HCT116 (cell line): ENCODE results near the gene EPHB3. TPM values are rescaled to one million over a fixed set of nuclear protein-coding genes. Genes with fewer than 3 reads are reported as not detected.

Experiments
- ATAC-seq: fragments of 200-7000 bp; cut with Tn5 transposase; 2 replicates; pipeline ENCODE4 v1.9.1; 2020; ENCODE audit warnings: mild to moderate bottlenecking, moderate library complexity
- BruUV-seq: library from RNA; stranded (reverse); fragments of 400-500 nt; replicated peaks from 2 replicates; lab custom pipeline; 2021; lab: Mats Ljungman, UMichigan
- CTCF ChIA-PET: fragments of 300-600 bp; sonication (Branson Sonifier 250); formaldehyde crosslinking; loops from one replicate; lab custom pipeline; 2021; ENCODE audit warnings: antibody characterized with exemption; lab: Charles Lee
- POLR2A ChIA-PET: fragments of 300-600, 350-600 bp; sonication (Branson Sonifier 250); formaldehyde crosslinking; loops from one replicate; lab custom pipeline; 2021; ENCODE audit warnings: antibody characterized with exemption; lab: Charles Lee
- RAD21 ChIA-PET, 2 experiments: fragments of 300-600 bp; sonication (Branson Sonifier 250); formaldehyde crosslinking; loops; one replicate each; lab custom pipeline; 2023; ENCODE audit warnings: low total read pairs in 2 of 2; ENCODE audit not compliant: uncharacterized antibody in 2 of 2, unreplicated experiment in 2 of 2, low non-redundant PET in 1 of 2; lab: Charles Lee
- DNase-seq: peaks from one replicate; pipeline ENCODE4 v3.0.0-alpha.2; 2010; ENCODE audit warnings: low read depth, low spot score
- H2AFZ ChIP-seq: fragments of 200-600 bp; shearing (Covaris generic), sonication (generic); 2 replicates; pipeline ENCODE4 v1.6.1; 2017; ENCODE audit warnings: low read depth, mixed run types, mixed read lengths, antibody characterized with exemption, low read length; ENCODE audit not compliant: poor library complexity, severe bottlenecking
- H3K27ac ChIP-seq: 2 replicates; pipeline ENCODE4 v1.5.1; 2012; ENCODE audit warnings: low read depth, low read length
- H3K27me3 ChIP-seq: fragments of 200-600 bp; sonication (generic); 2 replicates; pipeline ENCODE4 v1.6.1; 2016; ENCODE audit warnings: mixed run types, low read length, mixed read lengths; ENCODE audit not compliant: insufficient read depth
- H3K36me3 ChIP-seq, 2 experiments: fragments of 200-500 bp in 1 of 2; fragments of 200-600 bp in 1 of 2; sonication (Bioruptor generic) in 1 of 2; sonication (generic) in 1 of 2; 2 replicates each; pipeline versions ENCODE4 v1.5.1 to v1.6.1; 2014 to 2016; ENCODE audit warnings: low read length in 2 of 2, inconsistent platforms in 1 of 2, mixed read lengths in 1 of 2, mixed run types in 1 of 2; ENCODE audit not compliant: insufficient read depth in 2 of 2, control insufficient read depth in 1 of 2
- H3K4me1 ChIP-seq, 2 experiments: fragments of 200-600 bp in 1 of 2; sonication (generic) in 1 of 2; 2 replicates each; pipeline versions ENCODE4 v1.5.1 to v1.6.1; 2012 to 2017; ENCODE audit warnings: low read length in 2 of 2, inconsistent platforms in 1 of 2, mild to moderate bottlenecking in 1 of 2, mixed read lengths in 1 of 2, mixed run types in 1 of 2, moderate library complexity in 1 of 2; ENCODE audit not compliant: insufficient read depth in 2 of 2, control insufficient read depth in 1 of 2
- H3K4me2 ChIP-seq: fragments of 200-600 bp; sonication (generic); 2 replicates; pipeline ENCODE4 v1.6.1; 2017; ENCODE audit warnings: mixed run types, low read length, mixed read lengths
- H3K4me3 ChIP-seq, 2 experiments: fragments of 200-600 bp in 1 of 2; sonication (generic) in 1 of 2; replicated peaks in 1 of 2; 2 replicates each; pipeline ENCODE4 v1.5.1; 2011 to 2016; ENCODE audit warnings: low read length in 2 of 2, control low read depth in 1 of 2, low read depth in 1 of 2, mild to moderate bottlenecking in 1 of 2, mixed read lengths in 1 of 2, mixed run types in 1 of 2
- H3K79me2 ChIP-seq: fragments of 200-600 bp; sonication (generic); 2 replicates; pipeline ENCODE4 v1.6.1; 2017; ENCODE audit warnings: mild to moderate bottlenecking, mixed run types, low read length, moderate library complexity, mixed read lengths; ENCODE audit not compliant: insufficient read depth
- H3K9ac ChIP-seq: fragments of 200-600 bp; sonication (generic); 2 replicates; pipeline ENCODE4 v1.6.1; 2016; ENCODE audit warnings: low read length, mixed read lengths
- H3K9me2 ChIP-seq: fragments of 200-600 bp; sonication (generic), shearing (Covaris generic); 2 replicates; pipeline ENCODE4 v1.6.1; 2017; ENCODE audit warnings: mixed run types, mild to moderate bottlenecking, moderate library complexity; ENCODE audit not compliant: insufficient read depth
- H3K9me3 ChIP-seq, 2 experiments: fragments of 200-500 bp in 1 of 2; fragments of 200-600 bp in 1 of 2; sonication (Bioruptor generic) in 1 of 2; sonication (generic) in 1 of 2; 2 replicates each; pipeline ENCODE4 v1.6.1; 2014 to 2017; ENCODE audit warnings: low read length in 2 of 2, mixed read lengths in 2 of 2, inconsistent platforms in 1 of 2, low read depth in 1 of 2, mild to moderate bottlenecking in 1 of 2, mixed run types in 1 of 2, moderate library complexity in 1 of 2; ENCODE audit not compliant: control insufficient read depth in 1 of 2, insufficient read depth in 1 of 2
- H4K20me1 ChIP-seq: fragments of 200-600 bp; sonication (generic), shearing (Covaris generic); 2 replicates; pipeline ENCODE4 v1.6.1; 2017; ENCODE audit warnings: mixed run types, mild to moderate bottlenecking, moderate library complexity; ENCODE audit not compliant: insufficient read depth
- ATF3 ChIP-seq: IDR thresholded peaks from 2 replicates; pipeline ENCODE4 v1.6.1; 2012
- CEBPB ChIP-seq: IDR thresholded peaks from 2 replicates; pipeline ENCODE4 v1.6.1; 2012; ENCODE audit warnings: low read depth
- ELF1 ChIP-seq: IDR thresholded peaks from 2 replicates; pipeline ENCODE4 v1.6.1; 2012; ENCODE audit warnings: low read depth, borderline replicate concordance
- EZH2 ChIP-seq: fragments of 200-600 bp; sonication (generic); IDR thresholded peaks from 2 replicates; pipeline ENCODE4 v1.6.1; 2017; ENCODE audit warnings: antibody characterized with exemption, mixed run types
- JUND ChIP-seq: IDR thresholded peaks from 2 replicates; pipeline ENCODE4 v1.6.1; 2012
- REST ChIP-seq: IDR thresholded peaks from 2 replicates; pipeline ENCODE4 v1.6.1; 2012; ENCODE audit warnings: low read depth
- SIN3A ChIP-seq: IDR thresholded peaks from 2 replicates; pipeline ENCODE4 v1.6.1; 2012; ENCODE audit warnings: low read depth
- SP1 ChIP-seq: IDR thresholded peaks from 2 replicates; pipeline ENCODE4 v1.6.1; 2012; ENCODE audit warnings: low read depth
- SRF ChIP-seq: IDR thresholded peaks from 2 replicates; pipeline ENCODE4 v1.6.1; 2012; ENCODE audit warnings: low read depth
- TCF7L2 ChIP-seq: IDR thresholded peaks from 2 replicates; pipeline ENCODE4 v1.7.0; 2011; ENCODE audit warnings: borderline replicate concordance, inconsistent platforms; ENCODE audit not compliant: insufficient read depth, insufficient read length; ENCODE audit errors: extremely low read depth
- YY1 ChIP-seq: IDR thresholded peaks from 2 replicates; pipeline ENCODE4 v1.6.1; 2011; ENCODE audit warnings: low read length, low read depth, moderate library complexity, mild to moderate bottlenecking; ENCODE audit not compliant: insufficient replicate concordance; ENCODE audit errors: extremely low read depth
- ZNF274 ChIP-seq: fragments of 200-500 bp; sonication (Bioruptor generic); IDR thresholded peaks from 2 replicates; pipeline ENCODE4 v1.6.1; 2014; ENCODE audit warnings: mild to moderate bottlenecking, low read depth, low read length, inconsistent platforms
- intact Hi-C: fragments of 100-400 bp; cut with micrococcal nuclease; formaldehyde crosslinking; loops from 2 replicates; pipeline ENCODE4 v1.10.0; 2022
- total RNA-seq: library from RNA; stranded (reverse); gene quantifications from one replicate; pipeline ENCODE4 v1.2.1, GENCODE V29; 2021; ENCODE audit not compliant: unreplicated experiment
- TF ChIP-seq, protein P1 (sequence below), 3 experiments: fragments of 200-600 bp in 1 of 3; sonication (generic) in 1 of 3; IDR thresholded peaks in 2 of 3; conservative IDR thresholded peaks in 1 of 3; 2 replicates each; pipeline ENCODE4 v1.5.1; 2012 to 2017; ENCODE audit warnings: low read depth in 2 of 3, low read length in 2 of 3, antibody characterized with exemption in 1 of 3, borderline replicate concordance in 1 of 3, control low read depth in 1 of 3, mild to moderate bottlenecking in 1 of 3, mixed read lengths in 1 of 3, mixed run types in 1 of 3, moderate library complexity in 1 of 3; ENCODE audit not compliant: insufficient read depth in 1 of 3
- TF ChIP-seq, protein P2 (sequence below): IDR thresholded peaks from 2 replicates; pipeline ENCODE4 v1.6.1; 2012

EPHB3 gene
- total RNA-seq, 1 experiment from 2014 or later = 6.5 TPM

GRCh38 chr3:184541886-184542562, 19.6 kb upstream of the EPHB3 start:
- ChIA-PET POLR2A (interaction anchor here (0.9 to 1.4 kb wide), 2 partner anchors 171 to 180 kb away, joined by 3 to 6 read pairs; partner anchors contain the start of gene POLR2H), RAD21 (interaction anchor here (0.6 to 2.9 kb wide), 3 partner anchors 155 to 170 kb away, joined by 7 to 19 read pairs (median 10); no protein-coding TSS in a partner anchor), CTCF (interaction anchor here (0.8 to 6.8 kb wide), 13 partner anchors 9 to 647 kb away, joined by 3 to 152 read pairs (median 4); partner anchors contain the start of gene EPHB3)
- H3K36me3 ChIP-seq = no peaks in the 10 kb centered on the region
- no peak for ATAC-seq
- intact Hi-C loops = loop anchor here (1.0 to 5.0 kb wide), 4 partner anchors 73 to 645 kb away; no protein-coding TSS in a partner anchor
- no peaks in the 10 kb centered on the region for H3K27me3 ChIP-seq
- H3K4me3 ChIP-seq = no peak overlapping the region
- BruUV-seq = no TSS peak
- no peaks in the 10 kb centered on the region for H3K79me2 ChIP-seq
- DNase-seq = no peak
- H3K4me1 ChIP-seq = peaks cover 0 to 11% of the 10 kb centered on the region in 2 experiments; a peak in 2 of 4 replicates
- TF ChIP-seq ATF3 (no peak), SP1 (no peak), ELF1 (no peak), TCF7L2 (no peak), YY1 (no peak), ZNF274 (no peak), JUND (no peak), REST (no peak), EZH2 (no peak), SIN3A (no peak), SRF (no peak), CEBPB (no peak)
- TF ChIP-seq, protein P1, sequence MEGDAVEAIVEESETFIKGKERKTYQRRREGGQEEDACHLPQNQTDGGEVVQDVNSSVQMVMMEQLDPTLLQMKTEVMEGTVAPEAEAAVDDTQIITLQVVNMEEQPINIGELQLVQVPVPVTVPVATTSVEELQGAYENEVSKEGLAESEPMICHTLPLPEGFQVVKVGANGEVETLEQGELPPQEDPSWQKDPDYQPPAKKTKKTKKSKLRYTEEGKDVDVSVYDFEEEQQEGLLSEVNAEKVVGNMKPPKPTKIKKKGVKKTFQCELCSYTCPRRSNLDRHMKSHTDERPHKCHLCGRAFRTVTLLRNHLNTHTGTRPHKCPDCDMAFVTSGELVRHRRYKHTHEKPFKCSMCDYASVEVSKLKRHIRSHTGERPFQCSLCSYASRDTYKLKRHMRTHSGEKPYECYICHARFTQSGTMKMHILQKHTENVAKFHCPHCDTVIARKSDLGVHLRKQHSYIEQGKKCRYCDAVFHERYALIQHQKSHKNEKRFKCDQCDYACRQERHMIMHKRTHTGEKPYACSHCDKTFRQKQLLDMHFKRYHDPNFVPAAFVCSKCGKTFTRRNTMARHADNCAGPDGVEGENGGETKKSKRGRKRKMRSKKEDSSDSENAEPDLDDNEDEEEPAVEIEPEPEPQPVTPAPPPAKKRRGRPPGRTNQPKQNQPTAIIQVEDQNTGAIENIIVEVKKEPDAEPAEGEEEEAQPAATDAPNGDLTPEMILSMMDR (IDR thresholded peaks at IDR 0.05 in 2 of 3, conservative IDR thresholded peaks at IDR 0.05 in 1 of 3; ENCODE audit: borderline replicate concordance in 1 of 3, insufficient read depth in 1 of 3, low read depth in 2 of 3, low read length in 2 of 3) = no peak
- TF ChIP-seq, protein P2, sequence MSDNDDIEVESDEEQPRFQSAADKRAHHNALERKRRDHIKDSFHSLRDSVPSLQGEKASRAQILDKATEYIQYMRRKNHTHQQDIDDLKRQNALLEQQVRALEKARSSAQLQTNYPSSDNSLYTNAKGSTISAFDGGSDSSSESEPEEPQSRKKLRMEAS = no peak
- H3K9me2 ChIP-seq = no peaks in the 10 kb centered on the region
- H3K9ac ChIP-seq = no peak overlapping the region
- no peaks in the 10 kb centered on the region for H4K20me1 ChIP-seq
- no peak overlapping the region for H2AFZ ChIP-seq
- H3K27ac ChIP-seq = no peak overlapping the region
- H3K4me2 ChIP-seq = no peak overlapping the region
- H3K9me3 ChIP-seq = no peaks in the 10 kb centered on the region
